H1 (cell line): ENCODE data around the gene ARL5C. TPM values are rescaled to one million over a fixed set of nuclear protein-coding genes. Genes with fewer than 3 reads are reported as not detected.
A peak's percentile ranks its signal among the peaks of the same experiment; 100 is the strongest.

ENCODE experiments used
- CTCF ChIA-PET: fragments of 300-600 bp; sonication (Branson Sonifier 250); formaldehyde crosslinking; loops from one replicate; lab custom pipeline; 2021; ENCODE audit not compliant: partially characterized antibody; lab: Charles Lee
- POLR2A ChIA-PET: fragments of 300-600 bp; sonication (Branson Sonifier 250); formaldehyde crosslinking; loops from one replicate; lab custom pipeline; 2021; ENCODE audit warnings: inconsistent platforms; ENCODE audit not compliant: partially characterized antibody; lab: Charles Lee
- DNase-seq, 2 experiments: peaks; one replicate each; pipeline versions ENCODE4 v3.0.0 to v3.0.0-alpha.2; 2010 to 2022; ENCODE audit warnings: low spot score in 2 of 2, low read depth in 1 of 2, mixed read lengths in 1 of 2
- FAIRE-seq: peaks from 2 replicates; lab custom pipeline; 2011; peaks lifted over from hg19 to GRCh38; lab: Jason Lieb, UNC
- H2AFZ ChIP-seq: 2 replicates; pipeline ENCODE4 v1.8.1; 2012; ENCODE audit warnings: low read length, inconsistent platforms
- H2AK5ac ChIP-seq: 2 replicates; pipeline ENCODE4 v1.6.1; 2013; ENCODE audit warnings: low read depth, low read length
- H2BK120ac ChIP-seq: replicated peaks from 2 replicates; pipeline ENCODE3; 2013; ENCODE audit warnings: low read depth, low read length, inconsistent platforms
- H2BK12ac ChIP-seq: 2 replicates; pipeline ENCODE4 v1.6.1; 2013; ENCODE audit warnings: low read depth, low read length
- H2BK15ac ChIP-seq: 2 replicates; pipeline ENCODE4 v1.6.1; 2013; ENCODE audit warnings: low read length
- H2BK20ac ChIP-seq: 2 replicates; pipeline ENCODE4 v1.6.1; 2013; ENCODE audit warnings: low read length
- H2BK5ac ChIP-seq: 2 replicates; pipeline ENCODE4 v1.6.1; 2013; ENCODE audit warnings: low read depth, low read length
- H3K14ac ChIP-seq: 2 replicates; pipeline ENCODE4 v1.6.1; 2013; ENCODE audit warnings: inconsistent platforms; ENCODE audit not compliant: insufficient read length
- H3K18ac ChIP-seq: 2 replicates; pipeline ENCODE4 v1.6.1; 2013; ENCODE audit warnings: low read length; ENCODE audit errors: extremely low read depth
- H3K23ac ChIP-seq: 2 replicates; pipeline ENCODE4 v1.6.1; 2013; ENCODE audit warnings: inconsistent platforms; ENCODE audit not compliant: insufficient read length
- H3K23me2 ChIP-seq: 2 replicates; pipeline ENCODE4 v1.6.1; 2013; ENCODE audit warnings: low read depth, low read length
- H3K27ac ChIP-seq: 2 replicates; pipeline ENCODE4 v1.6.1; 2011; ENCODE audit warnings: low read depth, low read length, inconsistent platforms
- H3K27me3 ChIP-seq, 4 experiments: replicated peaks in 1 of 4; 1 replicate in 1 of 4; 2 replicates in 3 of 4; pipeline versions ENCODE4 v1.6.1 to v1.8.1; 2011 to 2013; ENCODE audit warnings: low read length in 3 of 4, mild to moderate bottlenecking in 3 of 4, inconsistent platforms in 2 of 4, mixed read lengths in 2 of 4, moderate library complexity in 1 of 4; ENCODE audit not compliant: control insufficient read depth in 3 of 4, insufficient read depth in 3 of 4; ENCODE audit errors: extremely low read depth in 1 of 4
- H3K36me3 ChIP-seq, 4 experiments: 2 replicates each; pipeline versions ENCODE4 v1.6.1 to v1.8.1; 2011 to 2013; ENCODE audit warnings: mild to moderate bottlenecking in 4 of 4, low read length in 3 of 4, moderate library complexity in 2 of 4, control low read depth in 1 of 4, inconsistent platforms in 1 of 4; ENCODE audit not compliant: insufficient read depth in 4 of 4, control insufficient read depth in 2 of 4
- H3K4ac ChIP-seq: replicated peaks from 2 replicates; pipeline ENCODE3; 2013; ENCODE audit warnings: low read length, low read depth, mixed read lengths, inconsistent platforms; ENCODE audit not compliant: insufficient read length
- H3K4me1 ChIP-seq, 4 experiments: replicated peaks in 1 of 4; 1 replicate in 1 of 4; 2 replicates in 3 of 4; pipeline versions ENCODE4 v1.6.1 to v1.8.1; 2011 to 2013; ENCODE audit warnings: low read length in 3 of 4, inconsistent platforms in 2 of 4, mixed read lengths in 1 of 4; ENCODE audit not compliant: insufficient read depth in 4 of 4, control insufficient read depth in 3 of 4
- H3K4me2 ChIP-seq, 2 experiments: 2 replicates each; pipeline versions ENCODE4 v1.6.1 to v1.8.1; 2011 to 2013; ENCODE audit warnings: low read depth in 2 of 2, low read length in 2 of 2, control low read depth in 1 of 2, inconsistent platforms in 1 of 2, mild to moderate bottlenecking in 1 of 2; ENCODE audit not compliant: insufficient read depth in 1 of 2
- H3K4me3 ChIP-seq, 4 experiments: fragments of 200-600, 300-600 bp in 1 of 4; sonication (generic), shearing (Covaris generic), sonication (Bioruptor Twin) in 1 of 4; 2 replicates each; pipeline versions ENCODE4 v1.5.1 to v1.8.1; 2011 to 2016; ENCODE audit warnings: low read length in 4 of 4, low read depth in 3 of 4, control low read depth in 2 of 4, inconsistent platforms in 2 of 4, mild to moderate bottlenecking in 2 of 4, mixed read lengths in 1 of 4, moderate library complexity in 1 of 4; ENCODE audit not compliant: insufficient read depth in 2 of 4; ENCODE audit errors: extremely low read depth in 1 of 4
- H3K56ac ChIP-seq: replicated peaks from 2 replicates; pipeline ENCODE3; 2013; ENCODE audit warnings: low read depth, mild to moderate bottlenecking, mixed read lengths, low read length, inconsistent platforms; ENCODE audit not compliant: insufficient read length
- H3K79me1 ChIP-seq: 2 replicates; pipeline ENCODE4 v1.6.1; 2013; ENCODE audit warnings: low read depth, low read length, control low read depth
- H3K79me2 ChIP-seq, 2 experiments: 2 replicates each; pipeline versions ENCODE4 v1.6.1 to v1.8.1; 2012 to 2013; ENCODE audit warnings: low read length in 2 of 2, mild to moderate bottlenecking in 2 of 2, inconsistent platforms in 1 of 2; ENCODE audit not compliant: insufficient read depth in 2 of 2, control insufficient read depth in 1 of 2
- H3K9ac ChIP-seq, 4 experiments: replicated peaks in 1 of 4; 1 replicate in 1 of 4; 2 replicates in 3 of 4; pipeline versions ENCODE4 v1.6.1 to v1.8.1; 2011 to 2013; ENCODE audit warnings: low read depth in 3 of 4, low read length in 3 of 4, control low read depth in 2 of 4, mild to moderate bottlenecking in 2 of 4, moderate library complexity in 2 of 4, inconsistent platforms in 1 of 4; ENCODE audit errors: extremely low read depth in 1 of 4
- H3K9me3 ChIP-seq, 2 experiments: 2 replicates each; pipeline versions ENCODE4 v1.6.1 to v1.8.1; 2012 to 2013; ENCODE audit warnings: mild to moderate bottlenecking in 2 of 2, moderate library complexity in 2 of 2, control low read depth in 1 of 2, inconsistent platforms in 1 of 2, low read depth in 1 of 2, low read length in 1 of 2, mixed read lengths in 1 of 2; ENCODE audit not compliant: insufficient read depth in 2 of 2
- H4K20me1 ChIP-seq, 2 experiments: replicated peaks in 1 of 2; 2 replicates each; pipeline versions ENCODE3 to v1.8.1; 2011 to 2013; ENCODE audit warnings: inconsistent platforms in 2 of 2, low read length in 2 of 2, mild to moderate bottlenecking in 1 of 2; ENCODE audit not compliant: insufficient read depth in 2 of 2, control insufficient read depth in 1 of 2
- H4K5ac ChIP-seq: 2 replicates; pipeline ENCODE4 v1.6.1; 2013; ENCODE audit warnings: low read length, low read depth, mixed read lengths, inconsistent platforms; ENCODE audit not compliant: insufficient read length
- H4K8ac ChIP-seq: 2 replicates; pipeline ENCODE4 v1.8.0; 2013; ENCODE audit warnings: mild to moderate bottlenecking, moderate library complexity, low read length, inconsistent platforms; ENCODE audit not compliant: insufficient read depth; ENCODE audit errors: extremely low read depth
- H4K91ac ChIP-seq: replicated peaks from 2 replicates; pipeline ENCODE3; 2013; ENCODE audit warnings: low read length, mixed read lengths, inconsistent platforms; ENCODE audit not compliant: insufficient read length
- CEBPB ChIP-seq: IDR thresholded peaks from 2 replicates; pipeline ENCODE4 v1.6.1; 2012; ENCODE audit warnings: low read depth, low read length
- CREB1 ChIP-seq: IDR thresholded peaks from 2 replicates; pipeline ENCODE4 v1.6.1; 2012; ENCODE audit warnings: inconsistent platforms
- RAD21 ChIP-seq, 2 experiments: IDR thresholded peaks in 1 of 2; conservative IDR thresholded peaks in 1 of 2; 2 replicates each; pipeline ENCODE4 v1.6.1; 2011; ENCODE audit warnings: low read depth in 2 of 2, low read length in 2 of 2, improper control_type of control experiment in 1 of 2, inconsistent platforms in 1 of 2, mild to moderate bottlenecking in 1 of 2, moderate library complexity in 1 of 2
- RNF2 ChIP-seq: fragments of 200-900, 300-1000 bp; sonication (generic); IDR thresholded peaks from 2 replicates; pipeline ENCODE4 v1.7.1; 2016; ENCODE audit warnings: borderline replicate concordance, low read depth, mild to moderate bottlenecking, antibody characterized with exemption, low read length; ENCODE audit not compliant: poor library complexity, severe bottlenecking; ENCODE audit errors: missing control alignments
- SIN3A ChIP-seq, 2 experiments: IDR thresholded peaks in 1 of 2; conservative IDR thresholded peaks in 1 of 2; 2 replicates each; pipeline ENCODE4 v1.6.1; 2011 to 2012; ENCODE audit warnings: low read length in 2 of 2, improper control_type of control experiment in 1 of 2, low read depth in 1 of 2, mild to moderate bottlenecking in 1 of 2
- SP2 ChIP-seq: IDR thresholded peaks from 2 replicates; pipeline ENCODE4 v1.6.1; 2012; ENCODE audit warnings: mild to moderate bottlenecking, low read length, inconsistent platforms
- WGBS, 2 experiments: shearing (Covaris generic) in 1 of 2; methylation state at CpG; one replicate each; pipeline versions ENCODE4 v1.1.6 to v1.1.7; 2013 to 2015; ENCODE audit warnings: low lambda C conversion rate in 2 of 2, mixed read lengths in 2 of 2, inconsistent platforms in 1 of 2, low coverage in 1 of 2, missing lambda C conversion rate in 1 of 2; ENCODE audit not compliant: insufficient replicate concordance in 2 of 2, insufficient coverage in 1 of 2, insufficient read length in 1 of 2; ENCODE audit errors: extremely low coverage in 1 of 2, missing lambda C conversion rate in 1 of 2; 5-methylcytosine and 5-hydroxymethylcytosine counted together
- polyA plus RNA-seq, 7 experiments: library from polyadenylated mRNA; depleted of rRNA in 3 of 7; stranded (reverse) in 5 of 7; unstranded in 2 of 7; fragments of >200 nt in 5 of 7; fragments of 200-250 nt in 2 of 7; gene quantifications; 1 replicate in 5 of 7; 2 replicates in 1 of 7; 4 replicates in 1 of 7; pipeline versions ENCODE4 v1.2.1 to v1.2.3, GENCODE V29; 2011 to 2013; ENCODE audit warnings: missing spikeins in 2 of 7, mixed read lengths in 2 of 7
- total RNA-seq: library from RNA; stranded (reverse); fragmentation: NEBNext Ultra II Directional; extraction: Animal tissue kit (Norgen Biotek cat#: 25700); gene quantifications from 2 replicates; pipeline ENCODE4 v1.2.1, GENCODE V29; 2021
- TF ChIP-seq, protein P1 (sequence below): IDR thresholded peaks from 2 replicates; pipeline ENCODE4 v1.6.1; 2012; ENCODE audit warnings: inconsistent platforms
- TF ChIP-seq, protein P2 (sequence below): IDR thresholded peaks from 2 replicates; pipeline ENCODE4 v1.6.1; 2012; ENCODE audit warnings: inconsistent platforms

ARL5C gene
- total and polyA plus RNA-seq, 2 of the 8 experiments (the other 6 are each of a cell fraction or from before 2014, with no cell fraction given) = not detected

- peak overlapping the region; percentile 68 to 85 for H3K4me2 ChIP-seq
- H3K23me2 ChIP-seq = peaks cover 6% of the 10 kb centered on the region; the same call in 1 of the 2 replicates
- POLR2A ChIA-PET = interaction anchor here (1.0 to 9.5 kb wide), 10 partner anchors 11 to 152 kb away, joined by 3 to 113 read pairs (median 13); partner anchors contain the start of genes CACNB1, RPL19 and STAC2
- H4K8ac ChIP-seq = peak overlapping the region; percentile 78
- H2BK12ac ChIP-seq = peak overlapping the region; percentile 75; the same call in 1 of the 2 replicates
- H3K4me3 ChIP-seq = peak overlapping the region; percentile 27 to 62 (median 50)
- CTCF ChIA-PET = interaction anchor here (2.0 to 24.1 kb wide), 2 partner anchors 15 to 30 kb away, joined by 10 to 982 read pairs; no protein-coding TSS in a partner anchor
- no peaks in the 10 kb centered on the region for H3K79me2 ChIP-seq
- H3K4ac ChIP-seq = peak overlapping the region; percentile 41
- H3K18ac ChIP-seq = peak overlapping the region; percentile 83
- H4K91ac ChIP-seq = no peak overlapping the region
- H4K20me1 ChIP-seq = peaks cover 0 to 2% of the 10 kb centered on the region in 2 experiments
- no peak overlapping the region for H2AK5ac ChIP-seq
- peak overlapping the region; percentile 16; the same call in 1 of the 2 replicates for H2AFZ ChIP-seq
- no peak overlapping the region for H4K5ac ChIP-seq
- no peak overlapping the region for H3K23ac ChIP-seq
- H3K36me3 ChIP-seq = peaks cover 0 to 3% (median 2%) of the 10 kb centered on the region in 4 experiments; a peak in 5 of 8 replicates
- no peaks in the 10 kb centered on the region for H3K9me3 ChIP-seq
- no peak for TF ChIP-seq RNF2
- TF ChIP-seq CEBPB = no peak
- TF ChIP-seq RAD21 (IDR thresholded peaks at IDR 0.05 in 1 of 2, conservative IDR thresholded peaks at IDR 0.05 in 1 of 2; ENCODE audit: low read depth in 2 of 2, low read length in 2 of 2) = no peak
- TF ChIP-seq SP2 = no peak
- TF ChIP-seq SIN3A (conservative IDR thresholded peaks at IDR 0.05 in 1 of 2, IDR thresholded peaks at IDR 0.05 in 1 of 2; ENCODE audit: low read depth in 1 of 2, low read length in 2 of 2) = 0 out of 4 replicates have a peak, but pooled peaks of 1 of the 2 experiments have one; percentile 6
- TF ChIP-seq CREB1 = 0 out of 2 replicates have a peak, but pooled peaks have one; percentile 4
- TF ChIP-seq, protein P1, sequence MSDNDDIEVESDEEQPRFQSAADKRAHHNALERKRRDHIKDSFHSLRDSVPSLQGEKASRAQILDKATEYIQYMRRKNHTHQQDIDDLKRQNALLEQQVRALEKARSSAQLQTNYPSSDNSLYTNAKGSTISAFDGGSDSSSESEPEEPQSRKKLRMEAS = peak; percentile 78
- TF ChIP-seq, protein P2, sequence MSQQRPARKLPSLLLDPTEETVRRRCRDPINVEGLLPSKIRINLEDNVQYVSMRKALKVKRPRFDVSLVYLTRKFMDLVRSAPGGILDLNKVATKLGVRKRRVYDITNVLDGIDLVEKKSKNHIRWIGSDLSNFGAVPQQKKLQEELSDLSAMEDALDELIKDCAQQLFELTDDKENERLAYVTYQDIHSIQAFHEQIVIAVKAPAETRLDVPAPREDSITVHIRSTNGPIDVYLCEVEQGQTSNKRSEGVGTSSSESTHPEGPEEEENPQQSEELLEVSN = peak; percentile 74
- TF ChIP-seq, all 59 proteins: peak for 4
- FAIRE-seq = no peak
- Histone ChIP-seq H3K27ac (no peak overlapping the region), H2BK120ac (no peak overlapping the region), H2BK20ac (0 out of 2 replicates have a peak overlapping the region, but pooled peaks have one; percentile 32), H3K79me1 (no peaks in the 10 kb centered on the region), H2BK15ac (peak overlapping the region; percentile 72; the same call in 1 of the 2 replicates), H3K9ac (peak overlapping the region in 2 of 4 experiments; percentile 25 to 46; a peak in 2 of 7 replicates), H3K27me3 (peaks cover 0 to 4% (median 2%) of the 10 kb centered on the region in 4 experiments; a peak in 3 of 7 replicates), H2BK5ac (no peak overlapping the region; the same call in 1 of the 2 replicates), H3K14ac (no peak overlapping the region), H3K56ac (peak overlapping the region; percentile 22), H3K4me1 (peaks cover 5 to 32% (median 24%) of the 10 kb centered on the region in 4 experiments)
- DNase-seq = no peak
- WGBS, 2 experiments = 19% methylated on average over 13 of the region's 22 CpGs; no CpG with 5 or more reads in 1 of the 2 experiments
Observed at GRCh38 chr17:39210093-39210434, 44.1 kb upstream of the ARL5C start.
